BE2C (cell line): ENCODE data around the gene SPRED2.
A peak's percentile ranks its signal among the peaks of the same experiment; 100 is the strongest.

ENCODE experiments used
- DNase-seq: peaks from one replicate; pipeline ENCODE4 v3.0.0-alpha.2; 2020
- H3K27me3 ChIP-seq: fragments of 250-450 bp; sonication (Bioruptor Pico); 2 replicates; pipeline ENCODE4 v1.5.1; 2020; ENCODE audit warnings: mild to moderate bottlenecking
- H3K36me3 ChIP-seq: fragments of 250-450 bp; sonication (Bioruptor Pico); 2 replicates; pipeline ENCODE4 v1.5.1; 2020; ENCODE audit warnings: mild to moderate bottlenecking
- H3K4me1 ChIP-seq: fragments of 250-450 bp; sonication (Bioruptor Pico); 2 replicates; pipeline ENCODE4 v1.5.1; 2020
- H3K4me3 ChIP-seq: 2 replicates; pipeline ENCODE4 v1.5.1; 2011; ENCODE audit warnings: low read depth, low read length
- H3K9me3 ChIP-seq: fragments of 250-450 bp; sonication (Bioruptor Pico); 2 replicates; pipeline ENCODE4 v1.5.1; 2020
- TF ChIP-seq, protein P1 (sequence below): IDR thresholded peaks from 2 replicates; pipeline ENCODE4 v1.5.1; 2012; ENCODE audit warnings: mild to moderate bottlenecking, low read depth, low read length

The SPRED2 gene

DNA sequence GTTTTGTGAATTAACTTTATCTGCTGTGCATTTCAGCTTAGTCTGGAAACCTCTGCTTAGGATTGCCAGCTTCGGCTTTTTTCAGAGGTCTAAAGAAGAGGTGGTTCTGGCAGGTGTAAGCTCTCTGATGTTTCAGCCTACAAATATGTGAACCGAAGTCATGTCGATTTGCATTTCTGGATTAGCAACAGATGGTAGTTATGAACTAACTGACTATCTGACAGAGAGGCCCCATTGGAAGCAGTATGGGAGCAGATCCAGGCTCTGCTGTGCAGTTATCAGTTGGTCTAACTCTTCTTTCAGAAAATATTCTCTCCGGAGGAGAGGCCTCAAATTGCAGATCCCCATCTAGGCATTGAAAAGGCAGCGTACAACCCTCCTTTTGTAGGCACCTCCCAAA, 32.7 kb upstream of the SPRED2 start:
- H3K4me3 ChIP-seq, result no peak overlapping the region
- no peaks in the 10 kb centered on the region for H3K36me3 ChIP-seq
- no peak for DNase-seq
- no peaks in the 10 kb centered on the region for H3K9me3 ChIP-seq
- no peaks in the 10 kb centered on the region for H3K27me3 ChIP-seq
- H3K4me1 ChIP-seq, result 0 out of 2 replicates have a peak, but pooled peaks cover 4% of the 10 kb centered on the region
- TF ChIP-seq, protein P1, sequence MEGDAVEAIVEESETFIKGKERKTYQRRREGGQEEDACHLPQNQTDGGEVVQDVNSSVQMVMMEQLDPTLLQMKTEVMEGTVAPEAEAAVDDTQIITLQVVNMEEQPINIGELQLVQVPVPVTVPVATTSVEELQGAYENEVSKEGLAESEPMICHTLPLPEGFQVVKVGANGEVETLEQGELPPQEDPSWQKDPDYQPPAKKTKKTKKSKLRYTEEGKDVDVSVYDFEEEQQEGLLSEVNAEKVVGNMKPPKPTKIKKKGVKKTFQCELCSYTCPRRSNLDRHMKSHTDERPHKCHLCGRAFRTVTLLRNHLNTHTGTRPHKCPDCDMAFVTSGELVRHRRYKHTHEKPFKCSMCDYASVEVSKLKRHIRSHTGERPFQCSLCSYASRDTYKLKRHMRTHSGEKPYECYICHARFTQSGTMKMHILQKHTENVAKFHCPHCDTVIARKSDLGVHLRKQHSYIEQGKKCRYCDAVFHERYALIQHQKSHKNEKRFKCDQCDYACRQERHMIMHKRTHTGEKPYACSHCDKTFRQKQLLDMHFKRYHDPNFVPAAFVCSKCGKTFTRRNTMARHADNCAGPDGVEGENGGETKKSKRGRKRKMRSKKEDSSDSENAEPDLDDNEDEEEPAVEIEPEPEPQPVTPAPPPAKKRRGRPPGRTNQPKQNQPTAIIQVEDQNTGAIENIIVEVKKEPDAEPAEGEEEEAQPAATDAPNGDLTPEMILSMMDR, result no peak

DNA sequence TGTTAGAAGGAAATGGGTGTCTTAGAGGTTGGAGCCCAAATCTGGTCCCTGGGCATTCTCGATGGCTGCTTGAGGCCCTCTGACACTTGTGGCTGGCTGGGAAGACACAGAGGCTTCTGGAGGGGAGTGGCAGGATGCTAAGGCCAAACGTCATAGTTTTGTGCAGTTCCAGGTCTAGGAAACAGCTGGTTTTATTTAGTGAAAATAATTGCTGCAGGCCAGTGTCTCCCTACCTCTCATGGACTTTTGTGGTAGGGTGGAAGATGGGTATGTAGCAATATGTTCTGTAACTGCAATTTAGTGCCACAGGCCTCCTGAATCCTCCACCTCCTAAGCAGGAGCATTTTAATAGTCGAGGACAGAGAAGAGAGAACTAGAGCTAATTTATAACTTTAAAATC, 32.2 kb upstream of the SPRED2 start:
- H3K36me3 ChIP-seq, result no peaks in the 10 kb centered on the region

DNA sequence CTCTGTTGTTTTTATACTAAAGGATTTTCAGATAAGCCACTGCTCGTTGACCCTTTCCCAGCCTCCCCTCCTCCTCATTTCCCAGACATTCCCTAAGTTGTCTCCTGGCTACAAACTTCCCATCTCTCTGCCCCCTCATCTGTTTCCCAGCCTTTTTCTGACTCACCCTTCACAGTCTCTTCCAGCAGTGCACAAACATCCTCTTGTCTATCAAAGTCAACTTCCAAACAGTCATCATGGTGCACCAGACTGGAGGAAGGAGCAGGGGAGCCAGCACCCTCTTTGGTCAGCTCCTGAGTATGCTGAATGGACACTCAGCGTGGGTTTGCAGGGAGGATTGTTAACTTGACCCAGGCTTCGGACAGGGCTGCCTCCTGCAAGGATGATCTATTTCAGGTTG, 26.6 kb upstream of the SPRED2 start:
- Histone ChIP-seq H3K4me1 (no peaks in the 10 kb centered on the region), H3K36me3 (no peaks in the 10 kb centered on the region), H3K9me3 (no peaks in the 10 kb centered on the region), H3K4me3 (no peak overlapping the region), H3K27me3 (no peaks in the 10 kb centered on the region)
- TF ChIP-seq, protein P1, result no peak
- no peak for DNase-seq

More for the DNA sequence above, 32.2 kb upstream of the SPRED2 start:
- peak; percentile 13 for DNase-seq
- no peaks in the 10 kb centered on the region for H3K27me3 ChIP-seq
- H3K4me1 ChIP-seq, result 0 out of 2 replicates have a peak, but pooled peaks cover 4% of the 10 kb centered on the region
- no peaks in the 10 kb centered on the region for H3K9me3 ChIP-seq
- TF ChIP-seq, protein P1, result no peak
- no peak overlapping the region for H3K4me3 ChIP-seq

DNA sequence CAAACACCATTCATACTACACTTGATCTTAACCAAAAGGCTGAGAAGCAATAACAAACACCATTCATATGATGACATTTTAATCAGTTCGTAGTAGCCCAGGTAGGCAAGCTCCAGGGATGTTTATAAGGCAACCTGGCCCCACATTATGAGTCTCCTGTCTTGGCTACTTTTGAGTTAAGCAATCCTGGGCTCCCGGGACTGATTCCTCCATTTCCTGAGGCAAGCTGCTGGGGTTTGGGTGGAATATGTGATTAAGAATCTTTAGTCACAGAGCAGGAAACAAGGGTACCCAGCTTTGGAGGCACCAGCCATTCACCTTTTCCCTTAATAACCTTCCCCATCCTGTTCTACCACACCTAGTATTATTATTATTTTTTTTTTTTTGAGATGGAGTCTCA, 24.5 kb upstream of the SPRED2 start:
- TF ChIP-seq, protein P1, result no peak
- Histone ChIP-seq H3K9me3 (no peaks in the 10 kb centered on the region), H3K27me3 (no peaks in the 10 kb centered on the region), H3K4me3 (no peak overlapping the region), H3K4me1 (no peaks in the 10 kb centered on the region), H3K36me3 (no peaks in the 10 kb centered on the region)
- no peak for DNase-seq

DNA sequence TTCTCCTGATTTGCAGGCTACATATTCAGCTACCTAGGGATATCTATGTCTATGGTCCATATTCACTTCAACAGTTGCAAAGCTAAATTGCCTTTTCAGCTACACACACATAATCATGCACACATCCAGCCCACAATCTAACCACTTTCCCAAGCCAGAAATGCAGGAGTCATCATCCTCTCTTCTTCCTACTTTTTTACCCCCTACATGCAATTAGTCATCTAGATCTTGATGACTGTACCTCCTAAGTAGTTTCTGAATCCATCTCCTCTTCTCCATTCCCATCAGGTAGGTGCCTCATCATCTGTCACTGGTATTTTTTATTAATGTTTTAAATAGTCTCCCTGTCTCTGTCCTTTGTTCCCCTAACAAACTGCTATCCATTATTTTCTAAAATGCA, 23.7 kb upstream of the SPRED2 start:
- TF ChIP-seq, protein P1, result no peak
- DNase-seq, result no peak

DNA sequence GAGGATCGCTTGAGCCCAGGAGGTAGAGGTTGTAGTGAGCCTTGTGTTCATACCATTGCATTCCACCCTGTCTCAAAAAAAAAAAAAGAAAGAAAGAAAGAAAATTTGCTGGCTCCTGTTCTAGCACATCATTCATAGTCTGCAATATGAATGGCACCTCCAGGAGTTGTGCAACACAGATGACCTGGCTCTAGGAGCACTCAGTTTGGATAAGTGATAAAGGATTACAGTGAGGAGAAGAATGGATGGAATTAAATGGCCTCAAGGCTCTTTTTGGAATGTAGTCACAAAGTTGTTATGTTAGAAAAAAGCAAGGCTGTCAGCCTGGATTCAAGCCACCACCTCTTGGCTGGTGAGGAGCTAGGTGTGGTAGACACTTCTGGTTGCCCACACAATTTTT, 21.5 kb upstream of the SPRED2 start:
- Histone ChIP-seq H3K36me3 (no peaks in the 10 kb centered on the region), H3K4me1 (no peaks in the 10 kb centered on the region), H3K9me3 (no peaks in the 10 kb centered on the region), H3K4me3 (no peak overlapping the region), H3K27me3 (no peaks in the 10 kb centered on the region)
- TF ChIP-seq, protein P1, result no peak
- no peak for DNase-seq

More for the DNA sequence above, 23.7 kb upstream of the SPRED2 start:
- H3K36me3 ChIP-seq, result no peaks in the 10 kb centered on the region
- no peaks in the 10 kb centered on the region for H3K9me3 ChIP-seq
- no peak overlapping the region for H3K4me3 ChIP-seq
- H3K27me3 ChIP-seq, result no peaks in the 10 kb centered on the region
- H3K4me1 ChIP-seq, result no peaks in the 10 kb centered on the region
